GM12878 (cell line): ENCODE results near the gene PADI2. TPM values are rescaled to one million over a fixed set of nuclear protein-coding genes. Genes with fewer than 3 reads are reported as not detected.

Experiments
- ATAC-seq: fragments of 200-7000 bp; cut with Tn5 transposase; 3 replicates; pipeline ENCODE4 v1.9.1; 2020; ENCODE audit warnings: mild to moderate bottlenecking, moderate library complexity
- BruUV-seq: library from RNA; stranded (reverse); fragments of 400-500 nt; replicated peaks from 2 replicates; lab custom pipeline; 2021; lab: Mats Ljungman, UMichigan
- CTCF ChIA-PET: fragments of 300-600 bp; sonication (Branson Sonifier 250); formaldehyde crosslinking; extraction: SDS; loops from one replicate; lab custom pipeline; 2021; ENCODE audit warnings: inconsistent platforms; lab: Yijun Ruan, JAX
- POLR2A ChIA-PET: fragments of 350-600 bp; formaldehyde crosslinking; extraction: SDS; loops from one replicate; lab custom pipeline; 2021; ENCODE audit warnings: inconsistent platforms; lab: Charles Lee
- RAD21 ChIA-PET: fragments of 300-600 bp; sonication (Branson Sonifier 250); formaldehyde crosslinking; loops from one replicate; lab custom pipeline; 2023; ENCODE audit warnings: antibody characterized with exemption; ENCODE audit not compliant: unreplicated experiment; lab: Charles Lee
- SMC1A ChIA-PET: fragments of 300-600 bp; sonication (Branson Sonifier 250); formaldehyde crosslinking; loops from one replicate; lab custom pipeline; 2023; ENCODE audit not compliant: unreplicated experiment, uncharacterized antibody; lab: Charles Lee
- DNase-seq: peaks from one replicate; pipeline ENCODE4 v3.0.0-alpha.2; 2011; ENCODE audit warnings: low read depth, low spot score
- FAIRE-seq: peaks from 3 replicates; lab custom pipeline; 2011; peaks lifted over from hg19 to GRCh38; lab: Jason Lieb, UNC
- H2AFZ ChIP-seq: 2 replicates; pipeline ENCODE4 v1.6.0; 2011; ENCODE audit warnings: low read depth, low read length, control low read depth; ENCODE audit not compliant: control insufficient read depth
- H3K27ac ChIP-seq: 2 replicates; pipeline ENCODE4 v1.5.1; 2011; ENCODE audit warnings: control low read depth; ENCODE audit not compliant: control insufficient read depth, insufficient read depth
- H3K27me3 ChIP-seq, 2 experiments: replicated peaks in 1 of 2; 2 replicates each; pipeline versions ENCODE4 v1.6.0 to v1.6.1; 2011; ENCODE audit warnings: low read length in 1 of 2; ENCODE audit not compliant: control insufficient read depth in 2 of 2, insufficient read depth in 2 of 2
- H3K36me3 ChIP-seq, 2 experiments: 2 replicates each; pipeline ENCODE4 v1.5.1; 2011; ENCODE audit warnings: low read length in 1 of 2; ENCODE audit not compliant: control insufficient read depth in 2 of 2, insufficient read depth in 2 of 2
- H3K4me1 ChIP-seq: 2 replicates; pipeline ENCODE4 v1.6.1; 2011; ENCODE audit warnings: mild to moderate bottlenecking, low read length, moderate library complexity, mixed read lengths; ENCODE audit not compliant: control insufficient read depth, insufficient read depth
- H3K4me2 ChIP-seq: 2 replicates; pipeline ENCODE4 v1.6.0; 2011; ENCODE audit warnings: control low read depth; ENCODE audit not compliant: control insufficient read depth, insufficient read depth
- H3K4me3 ChIP-seq: fragments of 200-600 bp; sonication (generic); 2 replicates; pipeline ENCODE4 v1.5.1; 2016
- H3K79me2 ChIP-seq: 2 replicates; pipeline ENCODE4 v1.6.0; 2011; ENCODE audit warnings: low read length; ENCODE audit not compliant: control insufficient read depth, insufficient read depth
- H3K9ac ChIP-seq: 2 replicates; pipeline ENCODE4 v1.8.0; 2011; ENCODE audit warnings: low read length, control low read depth, mixed read lengths; ENCODE audit not compliant: control insufficient read depth, insufficient read depth
- H3K9me3 ChIP-seq: replicated peaks from 3 replicates; pipeline ENCODE4 v1.5.1; 2011; ENCODE audit warnings: mild to moderate bottlenecking, low read length; ENCODE audit not compliant: control insufficient read depth, insufficient read depth
- H4K20me1 ChIP-seq: 2 replicates; pipeline ENCODE4 v1.6.0; 2011; ENCODE audit not compliant: control insufficient read depth, insufficient read depth
- BHLHE40 ChIP-seq, 2 experiments: fragments of 450-650 bp in 1 of 2; IDR thresholded peaks; 2 replicates each; pipeline ENCODE4 v1.6.1; 2011 to 2017; ENCODE audit warnings: low read depth in 2 of 2, borderline replicate concordance in 1 of 2, improper control_type of control experiment in 1 of 2, low read length in 1 of 2, mild to moderate bottlenecking in 1 of 2
- CBX5 ChIP-seq: sonication (generic); IDR thresholded peaks from 2 replicates; pipeline ENCODE4 v1.6.1; 2016; ENCODE audit warnings: low read depth, moderate library complexity, mild to moderate bottlenecking, inconsistent platforms
- HDAC6 ChIP-seq: fragments of 200-600 bp; sonication (generic); IDR thresholded peaks from one replicate; pipeline ENCODE4 v1.8.0; 2017; ENCODE audit warnings: antibody characterized with exemption; ENCODE audit not compliant: unreplicated experiment
- MTA2 ChIP-seq: fragments of 450-650 bp; IDR thresholded peaks from 2 replicates; pipeline ENCODE4 v1.6.1; 2016; ENCODE audit warnings: low read depth, mild to moderate bottlenecking, moderate library complexity
- NR2F1 ChIP-seq: fragments of 450-650 bp; conservative IDR thresholded peaks from 2 replicates; pipeline ENCODE4 v1.6.1; 2017; ENCODE audit warnings: mild to moderate bottlenecking
- NRF1 ChIP-seq: conservative IDR thresholded peaks from 2 replicates; pipeline ENCODE4 v1.6.1; 2011; ENCODE audit warnings: mild to moderate bottlenecking, low read depth, low read length, improper control_type of control experiment
- POLR2A ChIP-seq: IDR thresholded peaks from 2 replicates; pipeline ENCODE4 v1.6.1; 2011; ENCODE audit warnings: low read depth, mild to moderate bottlenecking, low read length
- POLR2AphosphoS2 ChIP-seq: IDR thresholded peaks from 2 replicates; pipeline ENCODE4 v1.6.1; 2011; ENCODE audit warnings: low read depth, mild to moderate bottlenecking, low read length, improper control_type of control experiment, moderate library complexity
- SUPT20H ChIP-seq: IDR thresholded peaks from 2 replicates; pipeline ENCODE4 v1.6.1; 2011; ENCODE audit warnings: low read depth, mild to moderate bottlenecking, low read length, moderate library complexity, borderline replicate concordance; ENCODE audit not compliant: control insufficient read depth
- WGBS: methylation state at CpG from one replicate; pipeline ENCODE4 v1.1.6; 2016; ENCODE audit warnings: low lambda C conversion rate; ENCODE audit not compliant: insufficient replicate concordance, insufficient coverage; ENCODE audit errors: missing lambda C conversion rate; 5-methylcytosine and 5-hydroxymethylcytosine counted together
- in situ Hi-C: fragments of 300-500 bp; cut with MboI; formaldehyde crosslinking; loops from 9 replicates; pipeline ENCODE4 v1.14.3; 2018; ENCODE audit warnings: mixed read lengths
- intact Hi-C: fragments of 100-400 bp; cut with micrococcal nuclease; formaldehyde crosslinking; loops from one replicate; pipeline ENCODE4 v1.14.2; 2022; ENCODE audit not compliant: unreplicated experiment
- polyA plus RNA-seq, 11 experiments: library from polyadenylated mRNA; depleted of rRNA in 4 of 11; unstranded in 6 of 11; stranded (reverse) in 5 of 11; fragments of >200 nt; fragmentation: Nextera tagmentation in 4 of 11; fragmentation: Illumina TruSeq in 1 of 11; extraction: Ambion mirVana in 4 of 11; extraction: Trizol in 1 of 11; gene quantifications; 1 replicate in 1 of 11; 2 replicates in 10 of 11; pipeline versions ENCODE4 v1.2.1 to v1.2.3, GENCODE V29; 2011 to 2016; ENCODE audit warnings: inconsistent platforms in 2 of 11, missing spikeins in 2 of 11, low read depth in 1 of 11
- total RNA-seq, 4 experiments: library from RNA; depleted of rRNA in 3 of 4; stranded (reverse); fragments of >200 nt in 3 of 4; fragmentation: Illumina TruSeq in 1 of 4; extraction: Trizol in 1 of 4; gene quantifications; 2 replicates each; pipeline versions ENCODE4 v1.2.1 to v1.2.3, GENCODE V29; 2013 to 2021
- TF ChIP-seq, protein P1 (sequence below): IDR thresholded peaks from 2 replicates; pipeline ENCODE4 v1.6.1; 2012; ENCODE audit warnings: low read depth, low read length, improper control_type of control experiment
- TF ChIP-seq, protein P2 (sequence below): IDR thresholded peaks from 2 replicates; pipeline ENCODE4 v1.6.1; 2012; ENCODE audit warnings: mild to moderate bottlenecking, low read depth, low read length
- TF ChIP-seq, protein P3 (sequence below): fragments of 450-650 bp; IDR thresholded peaks from 2 replicates; pipeline ENCODE4 v1.6.1; 2018; ENCODE audit warnings: borderline replicate concordance, mild to moderate bottlenecking; ENCODE audit not compliant: partially characterized antibody

PADI2 gene
- total and polyA plus RNA-seq, 10 of the 15 experiments (the other 5 are each of a cell fraction or from before 2014, with no cell fraction given) = 0.05 to 3.0 (median 0.10) TPM; not detected in 1

DNA sequence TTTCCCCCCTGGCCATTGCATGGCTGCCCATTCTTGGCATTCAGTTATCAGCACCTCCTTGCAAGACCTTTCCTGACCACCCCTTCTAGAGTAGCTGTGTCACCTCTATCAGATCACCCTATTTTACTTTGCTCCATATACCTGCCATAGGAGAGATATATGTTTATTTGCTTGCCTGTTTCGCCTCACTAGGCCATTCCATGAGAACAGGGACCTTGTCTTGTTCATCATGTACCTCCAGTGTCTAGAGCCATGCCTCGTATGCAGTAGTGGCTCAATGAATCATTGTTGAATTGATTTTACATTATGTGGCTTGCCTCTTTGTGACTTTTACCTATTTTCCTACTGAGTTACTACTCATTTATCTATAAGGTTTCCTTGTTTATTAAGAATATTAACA, 26.4 kb upstream of the PADI2 start (continued):
- TF ChIP-seq, protein P1, sequence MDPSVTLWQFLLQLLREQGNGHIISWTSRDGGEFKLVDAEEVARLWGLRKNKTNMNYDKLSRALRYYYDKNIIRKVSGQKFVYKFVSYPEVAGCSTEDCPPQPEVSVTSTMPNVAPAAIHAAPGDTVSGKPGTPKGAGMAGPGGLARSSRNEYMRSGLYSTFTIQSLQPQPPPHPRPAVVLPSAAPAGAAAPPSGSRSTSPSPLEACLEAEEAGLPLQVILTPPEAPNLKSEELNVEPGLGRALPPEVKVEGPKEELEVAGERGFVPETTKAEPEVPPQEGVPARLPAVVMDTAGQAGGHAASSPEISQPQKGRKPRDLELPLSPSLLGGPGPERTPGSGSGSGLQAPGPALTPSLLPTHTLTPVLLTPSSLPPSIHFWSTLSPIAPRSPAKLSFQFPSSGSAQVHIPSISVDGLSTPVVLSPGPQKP = no peak
- TF ChIP-seq, protein P2, sequence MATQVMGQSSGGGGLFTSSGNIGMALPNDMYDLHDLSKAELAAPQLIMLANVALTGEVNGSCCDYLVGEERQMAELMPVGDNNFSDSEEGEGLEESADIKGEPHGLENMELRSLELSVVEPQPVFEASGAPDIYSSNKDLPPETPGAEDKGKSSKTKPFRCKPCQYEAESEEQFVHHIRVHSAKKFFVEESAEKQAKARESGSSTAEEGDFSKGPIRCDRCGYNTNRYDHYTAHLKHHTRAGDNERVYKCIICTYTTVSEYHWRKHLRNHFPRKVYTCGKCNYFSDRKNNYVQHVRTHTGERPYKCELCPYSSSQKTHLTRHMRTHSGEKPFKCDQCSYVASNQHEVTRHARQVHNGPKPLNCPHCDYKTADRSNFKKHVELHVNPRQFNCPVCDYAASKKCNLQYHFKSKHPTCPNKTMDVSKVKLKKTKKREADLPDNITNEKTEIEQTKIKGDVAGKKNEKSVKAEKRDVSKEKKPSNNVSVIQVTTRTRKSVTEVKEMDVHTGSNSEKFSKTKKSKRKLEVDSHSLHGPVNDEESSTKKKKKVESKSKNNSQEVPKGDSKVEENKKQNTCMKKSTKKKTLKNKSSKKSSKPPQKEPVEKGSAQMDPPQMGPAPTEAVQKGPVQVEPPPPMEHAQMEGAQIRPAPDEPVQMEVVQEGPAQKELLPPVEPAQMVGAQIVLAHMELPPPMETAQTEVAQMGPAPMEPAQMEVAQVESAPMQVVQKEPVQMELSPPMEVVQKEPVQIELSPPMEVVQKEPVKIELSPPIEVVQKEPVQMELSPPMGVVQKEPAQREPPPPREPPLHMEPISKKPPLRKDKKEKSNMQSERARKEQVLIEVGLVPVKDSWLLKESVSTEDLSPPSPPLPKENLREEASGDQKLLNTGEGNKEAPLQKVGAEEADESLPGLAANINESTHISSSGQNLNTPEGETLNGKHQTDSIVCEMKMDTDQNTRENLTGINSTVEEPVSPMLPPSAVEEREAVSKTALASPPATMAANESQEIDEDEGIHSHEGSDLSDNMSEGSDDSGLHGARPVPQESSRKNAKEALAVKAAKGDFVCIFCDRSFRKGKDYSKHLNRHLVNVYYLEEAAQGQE = no peak
- TF ChIP-seq NRF1 (no peak), POLR2AphosphoS2 (no peak), HDAC6 (no peak), SUPT20H (no peak), CBX5 (no peak)

DNA sequence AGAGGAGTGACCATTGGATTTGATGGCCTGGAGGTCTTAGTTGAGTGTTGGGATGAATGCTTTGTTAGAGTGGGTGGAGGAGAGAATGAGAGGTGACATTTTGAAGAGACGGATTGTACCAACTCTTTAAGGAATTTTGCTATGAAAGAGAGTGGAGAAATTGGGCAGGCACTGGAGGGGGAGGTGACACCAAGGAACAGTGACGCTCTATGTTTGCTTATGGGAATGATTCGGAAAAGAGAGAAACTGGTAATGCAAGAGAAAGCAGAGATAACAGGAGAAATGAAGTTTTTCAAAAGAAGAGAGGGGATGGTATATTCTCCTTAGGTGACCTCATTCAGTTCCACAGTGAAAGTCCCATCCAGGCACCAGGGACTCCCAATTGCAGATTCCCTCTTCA, 24.5 kb upstream of the PADI2 start:
- H2AFZ ChIP-seq = no peak overlapping the region
- ATAC-seq = no peak
- 98% methylated on average over 3 of the region's 3 CpGs for WGBS

More for the DNA sequence above, 24.5 kb upstream of the PADI2 start:
- no TSS peak for BruUV-seq
- no peak for TF ChIP-seq NR2F1
- TF ChIP-seq POLR2A = no peak
- no peak for TF ChIP-seq MTA2
- no peak for TF ChIP-seq BHLHE40 (IDR thresholded peaks at IDR 0.05; ENCODE audit: borderline replicate concordance in 1 of 2, low read depth in 2 of 2, low read length in 1 of 2)
- no peak for TF ChIP-seq POLR2AphosphoS2
- TF ChIP-seq, protein P3, sequence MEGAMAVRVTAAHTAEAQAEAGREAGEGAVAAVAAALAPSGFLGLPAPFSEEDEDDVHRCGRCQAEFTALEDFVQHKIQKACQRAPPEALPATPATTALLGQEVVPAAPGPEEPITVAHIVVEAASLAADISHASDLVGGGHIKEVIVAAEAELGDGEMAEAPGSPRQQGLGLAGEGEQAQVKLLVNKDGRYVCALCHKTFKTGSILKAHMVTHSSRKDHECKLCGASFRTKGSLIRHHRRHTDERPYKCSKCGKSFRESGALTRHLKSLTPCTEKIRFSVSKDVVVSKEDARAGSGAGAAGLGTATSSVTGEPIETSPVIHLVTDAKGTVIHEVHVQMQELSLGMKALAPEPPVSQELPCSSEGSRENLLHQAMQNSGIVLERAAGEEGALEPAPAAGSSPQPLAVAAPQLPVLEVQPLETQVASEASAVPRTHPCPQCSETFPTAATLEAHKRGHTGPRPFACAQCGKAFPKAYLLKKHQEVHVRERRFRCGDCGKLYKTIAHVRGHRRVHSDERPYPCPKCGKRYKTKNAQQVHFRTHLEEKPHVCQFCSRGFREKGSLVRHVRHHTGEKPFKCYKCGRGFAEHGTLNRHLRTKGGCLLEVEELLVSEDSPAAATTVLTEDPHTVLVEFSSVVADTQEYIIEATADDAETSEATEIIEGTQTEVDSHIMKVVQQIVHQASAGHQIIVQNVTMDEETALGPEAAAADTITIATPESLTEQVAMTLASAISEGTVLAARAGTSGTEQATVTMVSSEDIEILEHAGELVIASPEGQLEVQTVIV = no peak
- Histone ChIP-seq H3K27ac (no peak overlapping the region), H4K20me1 (no peaks in the 10 kb centered on the region), H3K9me3 (no peaks in the 10 kb centered on the region; the same call in 2 of the 3 replicates), H3K4me1 (peaks cover 15% of the 10 kb centered on the region), H3K79me2 (no peaks in the 10 kb centered on the region), H3K9ac (no peak overlapping the region), H3K36me3 (no peaks in the 10 kb centered on the region), H3K4me2 (no peak overlapping the region), H3K4me3 (no peak overlapping the region), H3K27me3 (no peaks in the 10 kb centered on the region)
- in situ Hi-C loops (no loop called here), intact Hi-C loops (no loop called here)
- ChIA-PET RAD21 (no interaction called here), CTCF (interaction anchor here (0.7 kb wide), 1 partner anchor 64 kb away, joined by 4 read pairs; no protein-coding TSS in a partner anchor), POLR2A (no interaction called here), SMC1A (no interaction called here)
- FAIRE-seq = no peak
- DNase-seq = no peak
